ENCODE results near the gene ENO1. TPM values are rescaled to one million over a fixed set of nuclear protein-coding genes. Genes with fewer than 3 reads are reported as not detected.
A peak's percentile ranks its signal among the peaks of the same experiment; 100 is the strongest.

The ENO1 gene
- total RNA-seq, 1 experiment from 2014 or later: 2,334 TPM

GRCh38 chr1:8813991-8814390 is 64.5 kb downstream of the ENO1 start:
- Histone ChIP-seq H2AFZ (ENCODE audit: low read depth, low read length, poor library complexity, severe bottlenecking) (no peak overlapping the region), H3K4me3 (replicated peaks in 1 of 2; ENCODE audit: low read depth in 1 of 2, low read length in 2 of 2) (no peak overlapping the region), H3K4me1 (ENCODE audit: control insufficient read depth in 1 of 2, insufficient read depth in 2 of 2, low read length in 2 of 2) (peaks cover 11 to 33% of the 10 kb centered on the region in 2 experiments; a peak in 3 of 4 replicates), H3K27ac (ENCODE audit: low read depth, low read length) (no peak overlapping the region), H3K4me2 (ENCODE audit: low read length) (no peak overlapping the region), H3K9ac (ENCODE audit: low read length) (peak overlapping the region; percentile 1; the same call in 1 of the 2 replicates), H3K79me2 (ENCODE audit: insufficient read depth, low read length) (peaks cover 73% of the 10 kb centered on the region), H4K20me1 (ENCODE audit: insufficient read depth) (no peaks in the 10 kb centered on the region), H3K9me3 (ENCODE audit: control insufficient read depth in 1 of 2, insufficient read depth in 1 of 2, low read depth in 1 of 2, low read length in 2 of 2) (no peaks in the 10 kb centered on the region), H3K9me2 (ENCODE audit: insufficient read depth) (no peaks in the 10 kb centered on the region), H3K36me3 (ENCODE audit: control insufficient read depth in 1 of 2, insufficient read depth in 2 of 2, low read length in 2 of 2) (no peaks in the 10 kb centered on the region), H3K27me3 (ENCODE audit: insufficient read depth, low read length) (no peaks in the 10 kb centered on the region)
- RAD21 ChIA-PET (ENCODE audit: low non-redundant PET in 1 of 2, low total read pairs in 2 of 2, uncharacterized antibody in 2 of 2, unreplicated experiment in 2 of 2): no interaction called here
- ATAC-seq (no peak), DNase-seq (ENCODE audit: low read depth, low spot score) (no peak)
- CTCF ChIA-PET: no interaction called here
- POLR2A ChIA-PET: no interaction called here
- intact Hi-C loops (cut with micrococcal nuclease): no loop called here
- TF ChIP-seq FOSL1 (IDR thresholded peaks at IDR 0.05; ENCODE audit: low read depth) (no peak), ZBTB33 (IDR thresholded peaks at IDR 0.05; ENCODE audit: extremely low read depth, insufficient replicate concordance, low read length) (no peak), EZH2phosphoT487 (IDR thresholded peaks at IDR 0.05; ENCODE audit: borderline replicate concordance) (no peak), EGR1 (IDR thresholded peaks at IDR 0.05; ENCODE audit: low read depth) (no peak), POLR2AphosphoS5 (IDR thresholded peaks at IDR 0.05; ENCODE audit: low read depth, low read length) (no peak), SP1 (IDR thresholded peaks at IDR 0.05; ENCODE audit: low read depth) (no peak), CEBPB (IDR thresholded peaks at IDR 0.05; ENCODE audit: low read depth) (no peak), RAD21 (IDR thresholded peaks at IDR 0.05; ENCODE audit: low read depth) (no peak), YY1 (IDR thresholded peaks at IDR 0.05; ENCODE audit: extremely low read depth, insufficient replicate concordance, low read depth, low read length) (no peak), ZFX (IDR thresholded peaks at IDR 0.05) (no peak), POLR2A (IDR thresholded peaks at IDR 0.05; ENCODE audit: borderline replicate concordance, extremely low read depth, insufficient read depth, insufficient read length) (no peak), EZH2 (IDR thresholded peaks at IDR 0.05) (no peak), ELF1 (IDR thresholded peaks at IDR 0.05; ENCODE audit: borderline replicate concordance, low read depth) (no peak), CBX3 (IDR thresholded peaks at IDR 0.05; ENCODE audit: low read depth) (no peak), SRF (IDR thresholded peaks at IDR 0.05; ENCODE audit: low read depth) (no peak), SIN3A (IDR thresholded peaks at IDR 0.05; ENCODE audit: low read depth) (no peak)
- TF ChIP-seq, protein P1, sequence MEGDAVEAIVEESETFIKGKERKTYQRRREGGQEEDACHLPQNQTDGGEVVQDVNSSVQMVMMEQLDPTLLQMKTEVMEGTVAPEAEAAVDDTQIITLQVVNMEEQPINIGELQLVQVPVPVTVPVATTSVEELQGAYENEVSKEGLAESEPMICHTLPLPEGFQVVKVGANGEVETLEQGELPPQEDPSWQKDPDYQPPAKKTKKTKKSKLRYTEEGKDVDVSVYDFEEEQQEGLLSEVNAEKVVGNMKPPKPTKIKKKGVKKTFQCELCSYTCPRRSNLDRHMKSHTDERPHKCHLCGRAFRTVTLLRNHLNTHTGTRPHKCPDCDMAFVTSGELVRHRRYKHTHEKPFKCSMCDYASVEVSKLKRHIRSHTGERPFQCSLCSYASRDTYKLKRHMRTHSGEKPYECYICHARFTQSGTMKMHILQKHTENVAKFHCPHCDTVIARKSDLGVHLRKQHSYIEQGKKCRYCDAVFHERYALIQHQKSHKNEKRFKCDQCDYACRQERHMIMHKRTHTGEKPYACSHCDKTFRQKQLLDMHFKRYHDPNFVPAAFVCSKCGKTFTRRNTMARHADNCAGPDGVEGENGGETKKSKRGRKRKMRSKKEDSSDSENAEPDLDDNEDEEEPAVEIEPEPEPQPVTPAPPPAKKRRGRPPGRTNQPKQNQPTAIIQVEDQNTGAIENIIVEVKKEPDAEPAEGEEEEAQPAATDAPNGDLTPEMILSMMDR (IDR thresholded peaks at IDR 0.05 in 2 of 3, conservative IDR thresholded peaks at IDR 0.05 in 1 of 3; ENCODE audit: borderline replicate concordance in 1 of 3, insufficient read depth in 1 of 3, low read depth in 2 of 3, low read length in 2 of 3): no peak
- TF ChIP-seq, protein P2, sequence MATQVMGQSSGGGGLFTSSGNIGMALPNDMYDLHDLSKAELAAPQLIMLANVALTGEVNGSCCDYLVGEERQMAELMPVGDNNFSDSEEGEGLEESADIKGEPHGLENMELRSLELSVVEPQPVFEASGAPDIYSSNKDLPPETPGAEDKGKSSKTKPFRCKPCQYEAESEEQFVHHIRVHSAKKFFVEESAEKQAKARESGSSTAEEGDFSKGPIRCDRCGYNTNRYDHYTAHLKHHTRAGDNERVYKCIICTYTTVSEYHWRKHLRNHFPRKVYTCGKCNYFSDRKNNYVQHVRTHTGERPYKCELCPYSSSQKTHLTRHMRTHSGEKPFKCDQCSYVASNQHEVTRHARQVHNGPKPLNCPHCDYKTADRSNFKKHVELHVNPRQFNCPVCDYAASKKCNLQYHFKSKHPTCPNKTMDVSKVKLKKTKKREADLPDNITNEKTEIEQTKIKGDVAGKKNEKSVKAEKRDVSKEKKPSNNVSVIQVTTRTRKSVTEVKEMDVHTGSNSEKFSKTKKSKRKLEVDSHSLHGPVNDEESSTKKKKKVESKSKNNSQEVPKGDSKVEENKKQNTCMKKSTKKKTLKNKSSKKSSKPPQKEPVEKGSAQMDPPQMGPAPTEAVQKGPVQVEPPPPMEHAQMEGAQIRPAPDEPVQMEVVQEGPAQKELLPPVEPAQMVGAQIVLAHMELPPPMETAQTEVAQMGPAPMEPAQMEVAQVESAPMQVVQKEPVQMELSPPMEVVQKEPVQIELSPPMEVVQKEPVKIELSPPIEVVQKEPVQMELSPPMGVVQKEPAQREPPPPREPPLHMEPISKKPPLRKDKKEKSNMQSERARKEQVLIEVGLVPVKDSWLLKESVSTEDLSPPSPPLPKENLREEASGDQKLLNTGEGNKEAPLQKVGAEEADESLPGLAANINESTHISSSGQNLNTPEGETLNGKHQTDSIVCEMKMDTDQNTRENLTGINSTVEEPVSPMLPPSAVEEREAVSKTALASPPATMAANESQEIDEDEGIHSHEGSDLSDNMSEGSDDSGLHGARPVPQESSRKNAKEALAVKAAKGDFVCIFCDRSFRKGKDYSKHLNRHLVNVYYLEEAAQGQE (IDR thresholded peaks at IDR 0.05; ENCODE audit: low read depth): no peak
- TF ChIP-seq, protein P3, sequence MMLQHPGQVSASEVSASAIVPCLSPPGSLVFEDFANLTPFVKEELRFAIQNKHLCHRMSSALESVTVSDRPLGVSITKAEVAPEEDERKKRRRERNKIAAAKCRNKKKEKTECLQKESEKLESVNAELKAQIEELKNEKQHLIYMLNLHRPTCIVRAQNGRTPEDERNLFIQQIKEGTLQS (IDR thresholded peaks at IDR 0.05): no peak
- no TSS peak for BruUV-seq (replicated peaks)

Measured in HCT116 (cell line).